ENCODE measurements around the gene ARHGEF26.
A peak's percentile ranks its signal among the peaks of the same experiment; 100 is the strongest.

The ARHGEF26 gene

GRCh38 chr3:154236331-154236730, 115.1 kb downstream of the ARHGEF26 start:
- no peak overlapping the region for H3K27ac ChIP-seq
- TF ChIP-seq, protein P1, sequence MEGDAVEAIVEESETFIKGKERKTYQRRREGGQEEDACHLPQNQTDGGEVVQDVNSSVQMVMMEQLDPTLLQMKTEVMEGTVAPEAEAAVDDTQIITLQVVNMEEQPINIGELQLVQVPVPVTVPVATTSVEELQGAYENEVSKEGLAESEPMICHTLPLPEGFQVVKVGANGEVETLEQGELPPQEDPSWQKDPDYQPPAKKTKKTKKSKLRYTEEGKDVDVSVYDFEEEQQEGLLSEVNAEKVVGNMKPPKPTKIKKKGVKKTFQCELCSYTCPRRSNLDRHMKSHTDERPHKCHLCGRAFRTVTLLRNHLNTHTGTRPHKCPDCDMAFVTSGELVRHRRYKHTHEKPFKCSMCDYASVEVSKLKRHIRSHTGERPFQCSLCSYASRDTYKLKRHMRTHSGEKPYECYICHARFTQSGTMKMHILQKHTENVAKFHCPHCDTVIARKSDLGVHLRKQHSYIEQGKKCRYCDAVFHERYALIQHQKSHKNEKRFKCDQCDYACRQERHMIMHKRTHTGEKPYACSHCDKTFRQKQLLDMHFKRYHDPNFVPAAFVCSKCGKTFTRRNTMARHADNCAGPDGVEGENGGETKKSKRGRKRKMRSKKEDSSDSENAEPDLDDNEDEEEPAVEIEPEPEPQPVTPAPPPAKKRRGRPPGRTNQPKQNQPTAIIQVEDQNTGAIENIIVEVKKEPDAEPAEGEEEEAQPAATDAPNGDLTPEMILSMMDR (conservative IDR thresholded peaks at IDR 0.05), result no peak

- TF ChIP-seq, protein P1 (conservative IDR thresholded peaks at IDR 0.05), result no peak
- no peak overlapping the region for H3K27ac ChIP-seq
Measured at GRCh38 chr3:154240235-154240634, 119.0 kb downstream of the ARHGEF26 start.

- no peak overlapping the region for H3K27ac ChIP-seq
Measured at GRCh38 chr3:154241496-154241895, 120.3 kb downstream of the ARHGEF26 start.

DNA sequence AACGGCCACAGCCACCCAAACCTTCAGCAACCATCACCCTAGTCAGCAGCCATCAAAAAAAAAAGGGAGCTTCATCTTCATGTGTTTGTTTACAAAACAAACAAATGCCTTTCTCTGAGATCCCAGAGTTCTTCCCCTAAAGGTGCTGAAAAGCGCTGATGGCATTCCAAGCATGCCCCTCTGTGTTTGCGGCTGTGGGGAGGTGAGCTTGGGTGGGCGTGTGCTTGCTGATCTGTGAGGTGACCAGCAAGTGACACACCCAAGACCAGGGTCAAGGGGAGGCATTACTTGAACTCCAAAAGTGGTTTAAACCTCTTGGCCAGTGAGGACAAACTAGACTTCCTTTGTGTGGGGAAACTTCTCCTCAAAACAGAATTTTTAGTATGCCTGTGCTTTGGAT, 121.6 kb downstream of the ARHGEF26 start:
- H3K27ac ChIP-seq, result no peak overlapping the region
- TF ChIP-seq, protein P1 (conservative IDR thresholded peaks at IDR 0.05), result no peak

More at GRCh38 chr3:154241496-154241895, 120.3 kb downstream of the ARHGEF26 start:
- TF ChIP-seq, protein P1 (conservative IDR thresholded peaks at IDR 0.05), result no peak

DNA sequence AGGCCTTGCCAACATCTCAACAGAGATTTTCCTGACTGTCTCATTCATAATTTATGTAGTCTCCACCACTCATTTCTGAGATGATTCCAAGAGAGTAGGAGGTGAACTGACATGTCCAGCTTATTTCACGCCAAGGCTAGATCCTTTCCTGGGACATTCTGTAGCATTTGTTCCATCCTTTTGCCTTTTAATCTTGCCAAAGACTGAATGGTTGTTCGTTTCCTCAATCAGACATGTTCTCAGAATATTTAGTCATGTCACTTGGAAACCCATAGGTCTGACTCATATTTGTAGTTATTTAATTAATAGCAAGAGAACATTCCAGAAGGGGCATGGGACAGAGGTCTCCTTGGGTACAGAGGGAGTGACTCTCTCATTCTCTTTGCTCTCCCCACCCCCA, 122.2 kb downstream of the ARHGEF26 start:
- TF ChIP-seq, protein P1 (conservative IDR thresholded peaks at IDR 0.05), result no peak
- H3K27ac ChIP-seq, result no peak overlapping the region

GRCh38 chr3:154244644-154245043, 123.5 kb downstream of the ARHGEF26 start:
- TF ChIP-seq, protein P1 (conservative IDR thresholded peaks at IDR 0.05), result no peak
- no peak overlapping the region for H3K27ac ChIP-seq

DNA sequence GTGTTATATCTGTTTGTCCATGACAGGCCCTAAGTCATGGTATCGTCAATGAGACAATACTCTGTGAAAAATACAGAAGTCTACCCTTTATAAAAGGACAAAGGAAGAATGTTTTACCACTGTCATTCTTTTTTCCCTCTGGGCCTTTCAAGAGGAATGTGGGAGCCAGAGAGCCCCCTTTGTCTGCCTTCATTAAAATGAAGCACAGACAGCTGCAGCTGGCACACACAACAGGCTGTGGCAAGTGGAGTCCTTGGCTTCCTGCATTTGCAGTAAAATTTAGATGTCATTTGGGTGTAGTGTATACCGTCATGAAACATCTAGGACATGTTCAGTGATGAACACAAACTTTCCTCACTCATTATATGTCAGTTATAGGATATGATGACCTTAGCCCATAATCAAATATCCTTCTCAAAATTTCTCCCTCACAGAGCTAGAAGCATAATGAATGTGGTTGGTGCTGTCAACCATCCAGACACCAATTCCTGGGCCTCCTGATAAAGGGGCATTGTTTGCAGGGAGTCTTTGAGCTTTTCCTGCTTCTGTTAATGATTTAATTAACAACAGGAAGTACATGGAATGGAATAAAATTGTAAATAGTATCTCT, 126.7 kb downstream of the ARHGEF26 start:
- TF ChIP-seq, protein P1 (conservative IDR thresholded peaks at IDR 0.05), result no peak
- peak overlapping the region; percentile 39 for H3K27ac ChIP-seq

All from VCaP (cell line).